ENCODE data around the gene SUB1.
"Not testable (repeated sequence)": the region's sequence is repeated elsewhere in the genome, so short reads cannot be mapped to it uniquely, and the experiment has no call there.

SUB1 gene

DNA sequence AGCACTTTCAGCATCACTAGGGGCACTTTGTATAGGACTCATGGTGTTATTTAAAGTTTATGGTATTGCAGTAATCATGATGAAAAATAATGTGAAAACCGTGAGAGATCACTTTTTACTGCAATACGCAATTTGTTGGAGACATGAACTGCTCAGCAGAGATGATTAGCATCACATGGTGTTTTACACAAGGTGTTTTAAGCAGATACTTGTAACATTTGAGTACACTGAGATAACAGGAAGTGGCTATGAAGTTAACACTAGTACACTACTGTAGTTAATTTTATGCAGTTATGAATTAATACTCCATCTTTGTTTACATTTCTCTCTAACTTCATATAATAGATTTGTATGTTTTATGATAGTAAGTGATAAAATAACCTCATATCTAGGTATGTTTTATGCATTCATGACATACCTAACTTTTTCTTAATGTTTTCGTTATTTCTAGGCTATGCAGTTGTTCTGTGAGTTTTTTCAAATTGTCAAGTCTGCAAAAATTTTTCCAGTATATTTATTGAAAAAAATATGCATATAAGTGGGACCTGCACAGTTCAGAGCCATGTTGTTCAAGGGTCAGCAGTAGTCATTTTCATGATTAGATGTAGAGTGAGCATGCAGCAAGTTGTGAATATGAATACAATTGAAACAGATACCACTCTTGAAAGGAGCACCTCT is 13.0 kb downstream of the SUB1 start:
- in situ Hi-C loops (cut with MboI; ENCODE audit: low sequenced_read_pairs): loop anchor here (10.0 kb wide), 1 partner anchor 114 kb away; no protein-coding TSS in a partner anchor

DNA sequence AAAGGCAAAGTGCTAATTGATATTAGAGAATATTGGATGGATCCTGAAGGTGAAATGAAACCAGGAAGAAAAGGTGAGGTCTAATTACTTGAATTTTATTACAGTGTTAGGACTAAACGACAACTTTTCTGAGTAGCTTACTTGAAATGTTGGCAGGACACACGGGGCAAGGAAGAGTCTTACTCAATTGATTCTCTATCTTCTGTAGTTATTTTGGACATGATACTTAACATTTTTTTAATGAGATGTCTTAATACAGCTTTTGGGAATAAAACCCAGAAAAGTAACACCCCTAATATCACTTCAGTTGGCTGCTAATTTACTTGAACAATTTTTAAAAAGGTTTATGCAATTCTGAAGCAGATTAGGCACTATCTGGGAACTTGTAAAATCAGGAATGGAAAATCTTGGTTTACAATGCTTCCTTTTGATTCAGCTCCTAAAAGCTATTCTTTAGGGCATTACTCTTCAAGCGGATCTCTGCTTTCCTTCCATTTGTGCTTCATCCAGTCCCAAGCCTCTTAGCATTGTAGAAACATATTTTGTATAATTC is 13.7 kb downstream of the SUB1 start:
- in situ Hi-C loops (cut with MboI; ENCODE audit: low sequenced_read_pairs): loop anchor here (10.0 kb wide), 1 partner anchor 114 kb away; no protein-coding TSS in a partner anchor

- in situ Hi-C loops (cut with MboI; ENCODE audit: low sequenced_read_pairs): no loop called here
Measured at GRCh38 chr5:32600054-32600622, 14.8 kb downstream of the SUB1 start.

DNA sequence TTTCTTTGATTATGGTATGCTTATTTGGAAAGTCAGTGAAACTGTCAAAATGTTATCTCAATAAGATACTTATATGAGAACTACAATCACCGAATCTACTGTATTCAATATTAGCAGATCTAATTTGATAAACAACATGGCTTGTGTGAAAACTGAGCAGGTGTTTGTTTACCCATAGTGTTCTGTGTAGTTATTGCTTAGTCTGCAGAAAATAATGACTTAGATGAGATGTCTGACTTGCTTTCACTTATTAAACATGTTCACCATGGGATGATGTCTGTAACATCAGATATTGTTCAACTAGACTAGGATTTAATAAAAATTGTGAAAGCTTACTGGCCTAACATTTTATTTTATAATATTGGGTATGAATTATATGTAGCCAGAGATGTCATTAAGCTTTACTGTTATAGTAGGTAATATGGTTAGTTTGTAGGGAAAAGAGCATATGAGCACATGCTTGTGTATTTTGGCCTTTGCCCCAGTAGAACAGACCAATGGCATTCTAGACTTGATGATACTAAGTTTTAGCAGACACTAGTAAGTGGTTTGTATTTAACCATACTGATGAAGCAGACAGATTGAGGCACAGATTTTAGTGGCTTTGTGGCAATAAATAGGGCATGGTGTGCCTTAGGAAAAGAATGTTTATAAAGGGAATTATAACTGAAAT is 16.4 kb downstream of the SUB1 start:
- in situ Hi-C loops (cut with MboI; ENCODE audit: low sequenced_read_pairs): no loop called here

DNA sequence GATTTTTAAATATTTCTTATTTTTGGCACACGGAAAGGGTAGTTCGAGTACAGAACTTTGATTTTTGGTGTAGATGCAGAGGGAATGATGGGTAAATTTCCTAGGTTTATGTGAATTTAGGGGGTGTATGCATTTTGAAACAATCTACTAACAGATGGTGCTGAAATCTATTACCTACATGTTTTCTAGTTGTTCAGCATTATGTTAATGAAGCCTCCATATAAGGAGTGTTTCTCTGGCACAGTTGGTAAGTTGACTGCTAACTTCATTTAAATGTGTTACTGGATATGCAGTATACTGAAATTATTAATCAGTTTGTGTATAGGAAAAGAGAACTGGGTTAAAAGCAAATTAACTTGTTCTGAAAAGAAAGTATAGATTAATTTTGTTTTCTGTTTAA is 17.5 kb downstream of the SUB1 start:
- in situ Hi-C loops (cut with MboI; ENCODE audit: low sequenced_read_pairs): no loop called here

GRCh38 chr5:32604800-32605765 is 19.7 kb downstream of the SUB1 start:
- in situ Hi-C loops (cut with MboI; ENCODE audit: low sequenced_read_pairs): no loop called here

DNA sequence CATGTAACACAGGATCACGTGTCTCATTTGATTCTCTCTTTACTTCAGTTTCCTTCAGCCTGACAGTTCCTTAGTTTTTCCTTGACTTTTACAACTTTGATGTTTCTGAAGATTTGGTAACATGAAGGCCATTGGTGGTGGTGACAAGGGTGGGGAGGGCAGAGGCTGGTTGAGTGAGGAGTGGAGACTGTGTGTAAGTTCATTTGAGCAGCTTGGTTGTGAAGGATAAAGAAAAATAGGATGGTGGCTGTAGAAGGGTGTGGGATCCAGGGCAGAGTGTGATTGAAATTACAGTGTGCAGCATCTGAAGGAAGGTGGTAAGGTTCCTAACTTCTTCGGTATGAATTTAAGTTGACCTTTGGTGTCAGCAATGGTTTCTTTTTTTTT is 20.4 kb downstream of the SUB1 start:
- in situ Hi-C loops (cut with MboI; ENCODE audit: low sequenced_read_pairs): no loop called here

GRCh38 chr5:32612134-32612888 is 27.0 kb downstream of the SUB1 start:
- in situ Hi-C loops (cut with MboI; ENCODE audit: low sequenced_read_pairs): no loop called here

GRCh38 chr5:32613050-32613672 is 27.8 kb downstream of the SUB1 start:
- in situ Hi-C loops (cut with MboI; ENCODE audit: low sequenced_read_pairs): no loop called here

DNA sequence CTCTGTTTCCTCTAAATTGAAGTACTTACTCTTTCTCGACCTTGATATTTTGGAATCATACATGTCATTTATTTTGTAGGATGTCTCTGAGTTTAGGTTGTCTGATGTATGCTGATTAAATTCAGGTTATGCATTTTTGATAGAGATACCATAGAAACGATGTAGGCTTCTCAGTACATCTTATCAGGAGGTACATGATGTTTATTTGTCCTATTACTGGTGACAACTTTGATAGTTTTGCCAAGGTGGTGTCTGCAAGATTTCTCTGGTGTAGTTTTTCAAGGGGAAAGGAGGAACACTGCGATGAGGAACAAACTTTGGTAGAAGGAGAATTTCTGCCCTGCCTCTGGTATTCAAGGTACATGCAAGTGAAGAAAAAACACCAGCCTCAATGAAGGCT is 29.9 kb downstream of the SUB1 start:
- in situ Hi-C loops (cut with MboI; ENCODE audit: low sequenced_read_pairs): no loop called here

- in situ Hi-C loops (cut with MboI; ENCODE audit: low sequenced_read_pairs): no loop called here
Measured at GRCh38 chr5:32618962-32619361, 33.6 kb downstream of the SUB1 start.

DNA sequence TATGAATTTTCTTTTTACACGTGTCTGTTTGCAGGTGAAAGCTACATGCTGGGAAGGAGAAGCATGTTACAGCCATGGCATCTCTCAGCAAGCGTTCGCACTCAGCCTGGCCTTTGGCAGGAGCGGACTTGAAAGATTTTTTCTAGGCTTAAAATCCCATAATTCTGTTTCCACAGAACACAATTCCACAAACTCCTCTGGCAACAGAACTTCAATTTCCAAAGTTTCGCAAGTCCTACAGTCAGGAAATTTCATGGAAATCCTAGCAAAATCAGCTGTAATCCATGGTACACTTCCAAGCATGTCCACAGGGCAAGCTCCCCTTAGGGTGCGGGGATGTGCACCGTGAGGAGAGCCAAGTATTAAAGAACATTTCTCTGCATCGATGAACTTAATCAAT is 35.9 kb downstream of the SUB1 start:
- in situ Hi-C loops (cut with MboI; ENCODE audit: low sequenced_read_pairs): no loop called here

DNA sequence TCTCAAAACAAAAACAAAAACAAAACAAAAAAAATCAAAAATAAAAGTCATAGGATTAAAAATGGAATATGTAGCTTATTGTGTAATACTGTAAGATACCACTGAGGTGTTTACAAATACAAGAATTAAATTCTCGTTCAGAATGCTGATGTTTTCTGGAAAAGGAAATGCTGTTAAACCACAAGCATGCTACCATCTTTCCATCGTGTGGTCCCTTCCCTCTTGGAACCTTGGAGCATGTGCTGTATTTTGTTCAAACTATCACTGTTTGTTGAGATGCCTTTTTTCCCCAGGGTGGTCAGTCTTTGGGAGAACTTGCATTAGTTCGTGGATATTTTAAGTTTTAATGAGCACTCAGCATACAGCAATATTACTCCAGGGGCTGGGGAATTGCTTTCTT is 39.7 kb downstream of the SUB1 start:
- in situ Hi-C loops (cut with MboI; ENCODE audit: low sequenced_read_pairs): no loop called here

DNA sequence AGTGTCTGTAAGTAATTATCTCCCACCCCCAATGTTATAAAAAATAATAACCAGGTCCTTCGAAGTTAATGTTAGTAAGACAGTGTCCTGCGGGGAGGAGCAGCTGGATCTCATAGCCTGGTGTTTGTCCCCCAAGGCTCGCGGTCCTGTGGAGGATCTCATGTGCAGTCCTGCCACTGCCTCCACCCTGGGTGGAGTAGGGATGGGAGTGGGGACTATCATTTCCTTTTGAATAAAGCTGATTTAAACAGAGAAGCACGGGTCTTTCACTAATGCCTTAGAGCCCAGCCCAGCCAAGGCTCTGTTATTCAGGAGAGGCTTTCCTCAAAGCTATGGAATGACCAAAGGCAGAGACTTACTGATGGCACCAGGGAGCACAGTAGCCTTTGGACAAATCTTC is 40.2 kb downstream of the SUB1 start:
- in situ Hi-C loops (cut with MboI; ENCODE audit: low sequenced_read_pairs): no loop called here

- in situ Hi-C loops (cut with MboI; ENCODE audit: low sequenced_read_pairs): no loop called here
Measured at GRCh38 chr5:32627219-32627870, 42.0 kb downstream of the SUB1 start.

DNA sequence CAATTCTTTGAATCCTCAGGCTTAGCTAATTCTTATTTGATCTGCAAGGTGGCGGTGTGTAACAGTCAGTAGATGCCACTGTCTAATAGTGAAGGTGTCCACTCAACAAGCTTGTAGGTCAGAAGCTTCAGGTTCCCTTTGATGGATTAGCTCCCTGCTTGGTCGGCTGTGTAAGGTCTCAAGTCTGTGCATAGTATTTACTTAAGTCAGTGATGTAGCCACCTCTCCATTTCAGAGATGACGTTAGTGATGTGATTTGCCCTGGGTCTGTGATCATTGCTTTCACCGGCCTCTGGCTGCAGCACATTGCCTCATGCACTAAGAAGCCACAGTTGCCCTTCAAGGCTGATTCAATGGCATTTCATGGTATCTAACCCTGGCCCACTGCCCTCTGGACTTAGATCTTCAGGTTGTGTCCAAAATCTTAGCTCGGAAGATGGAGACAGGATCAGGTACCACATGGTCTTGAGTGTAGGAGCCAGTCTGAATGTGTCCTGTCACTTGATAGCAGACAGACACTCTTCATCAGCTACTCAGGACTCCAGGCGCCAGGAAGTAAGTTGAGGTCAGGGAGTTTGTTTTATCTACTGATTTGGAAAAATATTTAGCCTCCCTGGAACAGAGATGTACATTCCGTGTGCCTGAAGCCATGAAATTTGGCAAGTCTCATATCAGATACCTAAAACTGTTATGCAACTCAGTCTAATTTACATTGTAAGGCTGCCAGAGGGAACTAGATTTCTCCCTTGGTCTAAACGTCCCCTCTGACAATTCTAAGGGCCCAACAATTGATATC is 42.9 kb downstream of the SUB1 start:
- in situ Hi-C loops (cut with MboI; ENCODE audit: low sequenced_read_pairs): no loop called here

GRCh38 chr5:32630867-32631491 is 45.6 kb downstream of the SUB1 start:
- in situ Hi-C loops (cut with MboI; ENCODE audit: low sequenced_read_pairs): no loop called here

DNA sequence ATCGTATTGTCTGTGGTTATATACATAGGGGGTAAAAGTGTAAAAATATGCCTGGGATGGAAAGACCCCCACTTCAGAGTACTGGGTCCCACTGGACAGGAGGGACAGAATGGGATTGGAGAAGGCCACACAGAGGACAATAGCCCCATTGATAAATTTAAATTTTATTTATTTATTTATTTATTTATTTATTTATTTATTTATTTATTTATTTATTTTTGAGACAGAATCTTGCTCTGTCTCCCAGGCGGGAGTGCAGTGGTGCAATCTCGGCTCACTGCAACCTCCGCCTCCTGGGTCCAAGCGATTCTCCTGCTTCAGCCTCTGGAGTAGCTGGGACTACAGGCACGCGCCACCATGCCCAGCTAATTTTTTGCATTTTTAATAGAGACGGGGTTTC is 47.7 kb downstream of the SUB1 start:
- in situ Hi-C loops (cut with MboI; ENCODE audit: low sequenced_read_pairs): not testable (repeated sequence)
